GM23248 (cell line): ENCODE measurements around the gene ZNF787.

ENCODE experiments used
- EZH2 ChIP-seq: fragments of 200-600 bp; sonication (generic); IDR thresholded peaks from 2 replicates; pipeline ENCODE4 v1.6.1; 2018; ENCODE audit warnings: antibody characterized with exemption, mild to moderate bottlenecking; ENCODE audit not compliant: insufficient read depth, poor library complexity, severe bottlenecking
- EZH2phosphoT487 ChIP-seq: fragments of 200-600 bp; sonication (generic); IDR thresholded peaks from 2 replicates; pipeline ENCODE4 v1.6.1; 2018; ENCODE audit warnings: antibody characterized with exemption, moderate library complexity, mild to moderate bottlenecking, low read depth; ENCODE audit not compliant: insufficient read depth

GRCh38 chr19:56097776-56098175, 23.3 kb downstream of the ZNF787 start:
- TF ChIP-seq EZH2: no peak
- no peak for TF ChIP-seq EZH2phosphoT487
